B cell (primary cell): ENCODE results near the gene PRRT3. TPM values are rescaled to one million over a fixed set of nuclear protein-coding genes. Genes with fewer than 3 reads are reported as not detected.

Experiments
- ATAC-seq: fragments of 200-7000 bp; cut with Tn5 transposase; one replicate; pipeline ENCODE4 v1.10.0; 2021; ENCODE audit warnings: low read depth, mild to moderate bottlenecking, moderate number of reproducible peaks, moderate library complexity
- CTCF ChIA-PET: fragments of 350-600 bp; sonication (Branson Sonifier 250); formaldehyde crosslinking; loops from one replicate; lab custom pipeline; 2021; ENCODE audit warnings: antibody characterized with exemption, inconsistent platforms; lab: Charles Lee
- POLR2A ChIA-PET: fragments of 350-600 bp; sonication (Branson Sonifier 250); formaldehyde crosslinking; loops from one replicate; lab custom pipeline; 2021; ENCODE audit warnings: antibody characterized with exemption; lab: Charles Lee
- DNase-seq: peaks from one replicate; pipeline ENCODE4 v3.0.0; 2013
- H2AFZ ChIP-seq: 2 replicates; pipeline ENCODE4 v1.6.1; 2012; ENCODE audit warnings: mild to moderate bottlenecking, low read depth, low read length; ENCODE audit not compliant: insufficient read depth, poor library complexity, severe bottlenecking
- H3K27ac ChIP-seq, 2 donors: 1 replicate in 1 of 2; 2 replicates in 1 of 2; pipeline ENCODE4 v1.5.1; 2012 to 2013; ENCODE audit warnings: low read length in 2 of 2, mild to moderate bottlenecking in 2 of 2, moderate library complexity in 1 of 2
- H3K27me3 ChIP-seq, 4 experiments: fragments of 200-600 bp in 1 of 4; sonication (generic) in 1 of 4; replicated peaks in 1 of 4; 1 replicate in 2 of 4; 2 replicates in 2 of 4; pipeline versions ENCODE4 v1.6.1 to v1.7.0; 2013 to 2016; ENCODE audit warnings: low read length in 3 of 4, mild to moderate bottlenecking in 2 of 4, mixed read lengths in 1 of 4, moderate library complexity in 1 of 4; ENCODE audit not compliant: insufficient read depth in 4 of 4, control insufficient read depth in 3 of 4; ENCODE audit errors: control extremely low read depth in 1 of 4
- H3K36me3 ChIP-seq, 2 experiments: replicated peaks in 1 of 2; 1 replicate in 1 of 2; 2 replicates in 1 of 2; pipeline versions ENCODE4 v1.6.1 to v1.7.1; 2013; ENCODE audit warnings: low read length in 1 of 2; ENCODE audit not compliant: insufficient read depth in 2 of 2, control insufficient read depth in 1 of 2; ENCODE audit errors: control extremely low read depth in 1 of 2, extremely low read depth in 1 of 2
- H3K4me1 ChIP-seq, 2 donors: fragments of 200-600 bp in 1 of 2; sonication (generic) in 1 of 2; 1 replicate in 1 of 2; 2 replicates in 1 of 2; pipeline versions ENCODE4 v1.5.1 to v1.6.1; 2013 to 2017; ENCODE audit warnings: low read length in 2 of 2; ENCODE audit not compliant: control insufficient read depth in 2 of 2, insufficient read depth in 2 of 2
- H3K4me2 ChIP-seq: replicated peaks from 2 replicates; pipeline ENCODE3; 2012; ENCODE audit warnings: mild to moderate bottlenecking, low read depth, low read length; ENCODE audit not compliant: poor library complexity, severe bottlenecking
- H3K4me3 ChIP-seq, 5 experiments: fragments of 200-600 bp in 1 of 5; sonication (generic) in 1 of 5; 1 replicate in 3 of 5; 2 replicates in 2 of 5; pipeline versions ENCODE4 v1.5.1 to v1.7.0; 2011 to 2016; ENCODE audit warnings: low read length in 4 of 5, mild to moderate bottlenecking in 4 of 5, low read depth in 2 of 5, control low read depth in 1 of 5, moderate library complexity in 1 of 5; ENCODE audit not compliant: insufficient read depth in 1 of 5; ENCODE audit errors: control extremely low read depth in 1 of 5, extremely low read depth in 1 of 5
- H3K79me2 ChIP-seq: fragments of 200-600 bp; sonication (generic); one replicate; pipeline ENCODE4 v1.6.0; 2016; ENCODE audit warnings: low read length; ENCODE audit not compliant: control insufficient read depth, insufficient read depth
- H3K9ac ChIP-seq: fragments of 200-600 bp; sonication (generic); 2 replicates; pipeline ENCODE4 v1.6.1; 2017; ENCODE audit warnings: mild to moderate bottlenecking, low read length, moderate library complexity
- H3K9me3 ChIP-seq, 3 donors: one replicate each; pipeline versions ENCODE4 v1.6.1 to v1.7.1; 2013; ENCODE audit warnings: low read length in 2 of 3; ENCODE audit not compliant: control insufficient read depth in 2 of 3, insufficient read depth in 1 of 3; ENCODE audit errors: control extremely low read depth in 1 of 3
- H4K20me1 ChIP-seq: 2 replicates; pipeline ENCODE4 v1.6.0; 2012; ENCODE audit warnings: mild to moderate bottlenecking, low read length; ENCODE audit not compliant: insufficient read depth, control insufficient read depth, poor library complexity, severe bottlenecking
- H3K27ac Mint-ChIP-seq: one replicate; pipeline ENCODE4 v1.8.0; 2021; ENCODE audit warnings: mixed read lengths
- H3K27me3 Mint-ChIP-seq: one replicate; pipeline ENCODE4 v1.8.0; 2021; ENCODE audit warnings: mixed read lengths
- H3K4me1 Mint-ChIP-seq: one replicate; pipeline ENCODE4 v1.8.0; 2021; ENCODE audit warnings: mixed read lengths
- H3K4me3 Mint-ChIP-seq: one replicate; pipeline ENCODE4 v1.8.0; 2021; ENCODE audit warnings: mixed read lengths
- H3K9me3 Mint-ChIP-seq: one replicate; pipeline ENCODE4 v1.8.0; 2022; ENCODE audit warnings: mixed read lengths; ENCODE audit not compliant: insufficient read depth
- EZH2 ChIP-seq: IDR thresholded peaks from 2 replicates; pipeline ENCODE4 v1.6.1; 2012; ENCODE audit warnings: borderline replicate concordance, low read depth, mild to moderate bottlenecking, moderate library complexity, low read length; ENCODE audit not compliant: insufficient read depth, poor library complexity, severe bottlenecking
- WGBS: methylation state at CpG from one replicate; pipeline ENCODE4 v1.1.5; 2013; ENCODE audit warnings: missing lambda C conversion rate; ENCODE audit not compliant: insufficient coverage; 5-methylcytosine and 5-hydroxymethylcytosine counted together
- intact Hi-C: fragments of 100-400 bp; cut with micrococcal nuclease; formaldehyde crosslinking; loops from one replicate; pipeline ENCODE4 v1.10.0; 2022
- polyA plus RNA-seq: library from polyadenylated mRNA; depleted of rRNA; stranded (reverse); fragments of >200 nt; gene quantifications from 2 replicates; pipeline ENCODE4 v1.2.3, GENCODE V29; 2012
- total RNA-seq, 2 donors: library from RNA; stranded (reverse); fragments of 120-200 nt in 1 of 2; gene quantifications; 1 replicate in 1 of 2; 2 replicates in 1 of 2; pipeline versions ENCODE4 v1.2.3 to v1.2.4, GENCODE V29; 2013 to 2022
- TF ChIP-seq, protein P1 (sequence below): fragments of 200-600 bp; IDR thresholded peaks from one replicate; pipeline ENCODE4 v1.8.0; 2022; ENCODE audit warnings: antibody characterized with exemption, mild to moderate bottlenecking

Gene PRRT3
- total and polyA plus RNA-seq, 2 donors (not counting 1 experiment from before 2014, with no cell fraction given) = 1.7 to 3.9 TPM

DNA sequence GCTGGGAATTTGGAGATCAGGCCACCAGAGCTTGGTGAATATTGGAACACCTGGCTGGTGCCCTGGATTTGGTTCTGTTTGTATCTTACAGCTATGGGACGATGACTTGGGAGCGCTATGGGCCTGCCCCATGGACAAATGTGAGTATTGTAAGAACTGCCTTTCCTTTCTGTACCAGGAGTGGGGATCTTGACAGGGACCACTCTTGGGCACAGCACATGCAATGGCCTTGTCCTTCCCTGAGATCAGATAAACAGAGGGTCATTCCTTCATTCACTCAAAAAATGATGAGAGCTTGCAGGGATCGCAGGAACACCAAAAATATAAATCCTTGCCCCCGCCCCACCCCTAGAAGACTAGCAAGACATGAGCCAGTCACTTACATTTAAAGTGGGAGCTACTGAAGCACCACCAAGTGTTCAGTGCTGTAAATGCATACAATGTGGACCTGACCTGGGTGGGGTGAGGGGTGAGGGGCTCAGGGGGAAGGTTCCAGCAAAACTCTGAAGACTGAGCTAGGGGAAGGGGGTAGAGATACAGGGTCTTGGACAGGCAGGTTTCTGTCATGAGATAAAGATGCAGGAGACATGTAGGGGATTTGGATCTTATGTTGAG, 21.3 kb downstream of the PRRT3 start:
- CTCF ChIA-PET = interaction anchor here (0.6 to 6.0 kb wide), 8 partner anchors 15 to 428 kb away, joined by 3 to 47 read pairs (median 4); partner anchors contain the start of genes JAGN1 and PRRT3
- Mint-ChIP-seq H3K9me3 (no peaks in the 10 kb centered on the region), H3K27ac (peak overlapping the region; percentile 61), H3K4me3 (peak overlapping the region; percentile 21), H3K27me3 (no peaks in the 10 kb centered on the region), H3K4me1 (peaks cover 37% of the 10 kb centered on the region)
- H3K4me2 ChIP-seq = no peak overlapping the region
- no peak for DNase-seq
- no peak overlapping the region for H3K27ac ChIP-seq
- H3K79me2 ChIP-seq = peaks cover 22% of the 10 kb centered on the region
- no peaks in the 10 kb centered on the region for H4K20me1 ChIP-seq
- peaks cover 0 to 8% of the 10 kb centered on the region in 2 experiments for H3K36me3 ChIP-seq
- ATAC-seq = no peak
- WGBS = 100% methylated on average over 2 of the region's 4 CpGs
- intact Hi-C loops = loop anchor here (5.0 kb wide), 5 partner anchors 89 to 429 kb away; partner anchors contain the start of genes BRPF1, RPUSD3, TATDN2 and VHL
- TF ChIP-seq, protein P1, sequence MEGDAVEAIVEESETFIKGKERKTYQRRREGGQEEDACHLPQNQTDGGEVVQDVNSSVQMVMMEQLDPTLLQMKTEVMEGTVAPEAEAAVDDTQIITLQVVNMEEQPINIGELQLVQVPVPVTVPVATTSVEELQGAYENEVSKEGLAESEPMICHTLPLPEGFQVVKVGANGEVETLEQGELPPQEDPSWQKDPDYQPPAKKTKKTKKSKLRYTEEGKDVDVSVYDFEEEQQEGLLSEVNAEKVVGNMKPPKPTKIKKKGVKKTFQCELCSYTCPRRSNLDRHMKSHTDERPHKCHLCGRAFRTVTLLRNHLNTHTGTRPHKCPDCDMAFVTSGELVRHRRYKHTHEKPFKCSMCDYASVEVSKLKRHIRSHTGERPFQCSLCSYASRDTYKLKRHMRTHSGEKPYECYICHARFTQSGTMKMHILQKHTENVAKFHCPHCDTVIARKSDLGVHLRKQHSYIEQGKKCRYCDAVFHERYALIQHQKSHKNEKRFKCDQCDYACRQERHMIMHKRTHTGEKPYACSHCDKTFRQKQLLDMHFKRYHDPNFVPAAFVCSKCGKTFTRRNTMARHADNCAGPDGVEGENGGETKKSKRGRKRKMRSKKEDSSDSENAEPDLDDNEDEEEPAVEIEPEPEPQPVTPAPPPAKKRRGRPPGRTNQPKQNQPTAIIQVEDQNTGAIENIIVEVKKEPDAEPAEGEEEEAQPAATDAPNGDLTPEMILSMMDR = no peak
- no peak for TF ChIP-seq EZH2
- H3K27me3 ChIP-seq = no peaks in the 10 kb centered on the region
- POLR2A ChIA-PET = interaction anchor here (0.6 to 0.7 kb wide), 2 partner anchors 212 to 263 kb away, joined by 6 to 9 read pairs; no protein-coding TSS in a partner anchor
- H3K9me3 ChIP-seq = no peaks in the 10 kb centered on the region
- no peak overlapping the region for H3K4me3 ChIP-seq
- no peak overlapping the region for H2AFZ ChIP-seq
- peaks cover 22 to 26% of the 10 kb centered on the region in 2 donors for H3K4me1 ChIP-seq
- no peak overlapping the region for H3K9ac ChIP-seq

- ChIA-PET POLR2A (no interaction called here), CTCF (no interaction called here)
- ATAC-seq (no peak), DNase-seq (no peak)
- Mint-ChIP-seq H3K27me3 (peaks cover 9% of the 10 kb centered on the region), H3K9me3 (no peaks in the 10 kb centered on the region), H3K4me1 (peaks cover 19% of the 10 kb centered on the region), H3K27ac (no peak overlapping the region), H3K4me3 (no peak overlapping the region)
- Histone ChIP-seq H3K27ac (no peak overlapping the region), H3K4me2 (no peak overlapping the region), H3K4me3 (no peak overlapping the region), H3K27me3 (no peaks in the 10 kb centered on the region), H3K36me3 (no peaks in the 10 kb centered on the region), H3K4me1 (peaks cover 6 to 10% of the 10 kb centered on the region in 2 donors), H2AFZ (no peak overlapping the region), H3K9ac (no peak overlapping the region), H3K79me2 (no peaks in the 10 kb centered on the region), H4K20me1 (no peaks in the 10 kb centered on the region), H3K9me3 (no peaks in the 10 kb centered on the region)
- no peak for TF ChIP-seq EZH2
- TF ChIP-seq, protein P1 = no peak
- WGBS = 97% methylated on average over 18 of the region's 23 CpGs
- intact Hi-C loops = no loop called here
These were observed 24.1 kb downstream of the PRRT3 start for GRCh38 chr3:9928158-9928557.
